Endothelial cell of hepatic sinusoid (primary cell): ENCODE results near the gene PEBP1.
"Not testable (repeated sequence)": the region's sequence is repeated elsewhere in the genome, so short reads cannot be mapped to it uniquely, and the experiment has no call there.

Source experiments
- in situ Hi-C: cut with HindIII; loops from 2 replicates; pipeline ENCODE4 v1.10.0; 2017; ENCODE audit warnings: low sequenced_read_pairs

PEBP1 gene

GRCh38 chr12:118129436-118129835, 6.5 kb upstream of the PEBP1 start:
- in situ Hi-C loops = not testable (repeated sequence)

- in situ Hi-C loops = no loop called here
Observed at GRCh38 chr12:118136559-118137003, 657 bp downstream of the PEBP1 start.

- in situ Hi-C loops = no loop called here
Observed at GRCh38 chr12:118137148-118137678, 1.3 kb downstream of the PEBP1 start.

GRCh38 chr12:118140825-118141224, 4.9 kb downstream of the PEBP1 start:
- in situ Hi-C loops = no loop called here

GRCh38 chr12:118144499-118144898, 8.6 kb downstream of the PEBP1 start:
- in situ Hi-C loops = no loop called here

- in situ Hi-C loops = no loop called here
Observed at GRCh38 chr12:118145113-118145797, 9.3 kb downstream of the PEBP1 start.

- in situ Hi-C loops = no loop called here
Observed at GRCh38 chr12:118145798-118146156, 9.9 kb downstream of the PEBP1 start.

GRCh38 chr12:118148287-118148686, 12.4 kb downstream of the PEBP1 start:
- in situ Hi-C loops = no loop called here

GRCh38 chr12:118150625-118151024, 14.7 kb downstream of the PEBP1 start:
- in situ Hi-C loops = no loop called here

GRCh38 chr12:118151755-118152154, 15.8 kb downstream of the PEBP1 start:
- in situ Hi-C loops = no loop called here

GRCh38 chr12:118160536-118160935, 24.6 kb downstream of the PEBP1 start:
- in situ Hi-C loops = no loop called here

GRCh38 chr12:118164798-118165486, 29.0 kb downstream of the PEBP1 start:
- in situ Hi-C loops = no loop called here

- in situ Hi-C loops = no loop called here
Observed at GRCh38 chr12:118166946-118167345, 31.0 kb downstream of the PEBP1 start.

- in situ Hi-C loops = no loop called here
Observed at GRCh38 chr12:118175823-118176447, 40.0 kb downstream of the PEBP1 start.

GRCh38 chr12:118183155-118183554, 47.2 kb downstream of the PEBP1 start:
- in situ Hi-C loops = loop anchor here (5.0 kb wide), 2 partner anchors 49 to 194 kb away; partner anchors contain the start of gene SUDS3

- in situ Hi-C loops = loop anchor here (5.0 kb wide), 2 partner anchors 49 to 194 kb away; partner anchors contain the start of gene SUDS3
Observed at GRCh38 chr12:118183711-118184110, 47.8 kb downstream of the PEBP1 start.

GRCh38 chr12:118185602-118186397, 49.9 kb downstream of the PEBP1 start:
- in situ Hi-C loops = no loop called here

GRCh38 chr12:118187751-118188435, 52.0 kb downstream of the PEBP1 start:
- in situ Hi-C loops = no loop called here

GRCh38 chr12:118188690-118189371, 52.9 kb downstream of the PEBP1 start:
- in situ Hi-C loops = no loop called here

- in situ Hi-C loops = no loop called here
Observed at GRCh38 chr12:118189741-118190191, 53.8 kb downstream of the PEBP1 start.
